HepG2 (cell line): ENCODE results near the gene CARTPT. TPM values are rescaled to one million over a fixed set of nuclear protein-coding genes. Genes with fewer than 3 reads are reported as not detected.

ENCODE experiments used
- BHLHE40 ChIP-seq: IDR thresholded peaks from 2 replicates; pipeline ENCODE4 v1.6.1; 2011; ENCODE audit warnings: low read length, improper control_type of control experiment
- CEBPB ChIP-seq: IDR thresholded peaks from 2 replicates; pipeline ENCODE4 v1.6.1; 2011; ENCODE audit warnings: low read depth, low read length, improper control_type of control experiment, borderline replicate concordance
- ETV5 ChIP-seq: IDR thresholded peaks from 2 replicates; pipeline ENCODE4 v1.6.1; 2018; ENCODE audit warnings: missing biosample characterization, missing genetic modification reagents, inconsistent platforms, borderline replicate concordance
- FOSL2 ChIP-seq: sonication (generic); formaldehyde crosslinking; IDR thresholded peaks from 2 replicates; pipeline ENCODE4 v1.4.0; 2020; ENCODE audit warnings: missing genetic modification reagents
- HNF4A ChIP-seq: sonication (generic); formaldehyde crosslinking; IDR thresholded peaks from 2 replicates; pipeline ENCODE4 v1.4.0; 2020; ENCODE audit warnings: missing genetic modification reagents
- HOXD1 ChIP-seq: sonication (generic); formaldehyde crosslinking; IDR thresholded peaks from 2 replicates; pipeline ENCODE4 v1.5.0; 2020; ENCODE audit warnings: missing genetic modification reagents
- NR2F6 ChIP-seq, 2 experiments: IDR thresholded peaks; 2 replicates each; pipeline ENCODE4 v1.6.1; 2016; ENCODE audit warnings: antibody characterized with exemption in 1 of 2, mild to moderate bottlenecking in 1 of 2
- PHF5A ChIP-seq: IDR thresholded peaks from one replicate; pipeline ENCODE4 v1.6.1; 2018; ENCODE audit warnings: low read depth, missing genetic modification reagents; ENCODE audit not compliant: unreplicated experiment
- RBM22 ChIP-seq: fragments of 200-400 bp; formaldehyde crosslinking; optimal IDR thresholded peaks from 2 replicates; pipeline ENCODE3; 2017; ENCODE audit warnings: mild to moderate bottlenecking, low read length, moderate library complexity
- SIN3B ChIP-seq: fragments of 150-350 bp; IDR thresholded peaks from 2 replicates; pipeline ENCODE4 v1.6.1; 2014; ENCODE audit warnings: low read length
- SRY ChIP-seq: sonication (generic); formaldehyde crosslinking; IDR thresholded peaks from 2 replicates; pipeline ENCODE4 v1.8.0; 2022; ENCODE audit warnings: mild to moderate bottlenecking, missing genetic modification reagents
- YY1 ChIP-seq: IDR thresholded peaks from 2 replicates; pipeline ENCODE4 v1.6.1; 2011; ENCODE audit warnings: low read length, low read depth, moderate library complexity, mild to moderate bottlenecking; ENCODE audit not compliant: insufficient read depth, insufficient replicate concordance
- ZNF264 ChIP-seq: sonication (generic); formaldehyde crosslinking; IDR thresholded peaks from 2 replicates; pipeline ENCODE4 v1.4.0; 2020; ENCODE audit warnings: missing genetic modification reagents
- ZNF670 ChIP-seq: sonication (generic); formaldehyde crosslinking; IDR thresholded peaks from 2 replicates; pipeline ENCODE4 v1.8.0; 2022; ENCODE audit warnings: mild to moderate bottlenecking, missing genetic modification reagents, borderline replicate concordance
- polyA plus RNA-seq, 8 experiments: library from polyadenylated mRNA; depleted of rRNA in 3 of 8; stranded (reverse) in 7 of 8; unstranded in 1 of 8; fragments of >200 nt; fragmentation: Illumina TruSeq in 4 of 8; extraction: Trizol in 4 of 8; gene quantifications; 2 replicates each; pipeline versions ENCODE4 v1.2.1 to v1.2.3, GENCODE V29; 2011 to 2016; ENCODE audit warnings: low read depth in 4 of 8, missing spikeins in 1 of 8, mixed read lengths in 1 of 8; ENCODE audit not compliant: insufficient read depth in 1 of 8
- total RNA-seq, 5 experiments: library from RNA; depleted of rRNA; stranded (reverse); fragments of >200 nt; fragmentation: Illumina TruSeq; extraction: Trizol; gene quantifications; 2 replicates each; pipeline ENCODE4 v1.2.3, GENCODE V29; 2016; ENCODE audit warnings: low read depth in 1 of 5
- TF ChIP-seq, protein P1 (sequence below): IDR thresholded peaks from 2 replicates; pipeline ENCODE4 v1.6.1; 2016; ENCODE audit warnings: mild to moderate bottlenecking, missing biosample characterization, missing genetic modification reagents
- TF ChIP-seq, protein P2 (sequence below): sonication (generic); formaldehyde crosslinking; IDR thresholded peaks from 2 replicates; pipeline ENCODE4 v1.4.0; 2020; ENCODE audit warnings: missing genetic modification reagents
- TF ChIP-seq, protein P3 (sequence below): IDR thresholded peaks from 2 replicates; pipeline ENCODE4 v1.6.1; 2016; ENCODE audit warnings: missing compliant biosample characterization, missing genetic modification reagents, borderline replicate concordance
- TF ChIP-seq, protein P4 (sequence below): sonication (generic); IDR thresholded peaks from 2 replicates; pipeline ENCODE4 v1.6.1; 2016; ENCODE audit warnings: low read depth, borderline replicate concordance
- TF ChIP-seq, protein P5 (sequence below): sonication (generic); formaldehyde crosslinking; IDR thresholded peaks from 2 replicates; pipeline ENCODE4 v1.8.1; 2023; ENCODE audit warnings: mild to moderate bottlenecking, moderate library complexity, missing genetic modification reagents
- TF ChIP-seq, protein P6 (sequence below): sonication (generic); formaldehyde crosslinking; IDR thresholded peaks from 2 replicates; pipeline ENCODE4 v1.8.1; 2023; ENCODE audit warnings: mild to moderate bottlenecking, missing genetic modification reagents, borderline replicate concordance

CARTPT gene
- total and polyA plus RNA-seq, 2 of the 13 experiments (the other 11 are each of a cell fraction or from before 2014, with no cell fraction given), result not detected

DNA sequence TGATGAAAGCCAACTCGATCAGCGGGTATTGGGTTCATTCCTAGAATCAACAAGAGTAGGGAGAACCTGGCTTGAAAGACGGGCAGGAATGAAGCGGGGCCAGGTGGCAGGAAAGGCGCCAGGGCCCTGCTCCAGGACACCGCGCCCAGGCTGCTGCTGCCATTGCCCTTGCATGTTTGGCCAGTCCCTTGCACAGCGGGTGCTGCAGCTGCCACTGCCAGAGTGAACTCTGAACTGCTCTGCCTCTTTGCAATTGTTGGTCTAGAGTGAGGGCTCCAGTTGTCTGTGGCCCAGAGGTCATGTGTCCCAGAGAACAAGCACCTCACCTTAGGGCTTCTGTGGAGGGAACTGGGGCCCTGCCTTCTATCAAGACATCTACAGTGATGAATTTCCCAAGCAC, 24.0 kb upstream of the CARTPT start (continued):
- TF ChIP-seq, protein P1, sequence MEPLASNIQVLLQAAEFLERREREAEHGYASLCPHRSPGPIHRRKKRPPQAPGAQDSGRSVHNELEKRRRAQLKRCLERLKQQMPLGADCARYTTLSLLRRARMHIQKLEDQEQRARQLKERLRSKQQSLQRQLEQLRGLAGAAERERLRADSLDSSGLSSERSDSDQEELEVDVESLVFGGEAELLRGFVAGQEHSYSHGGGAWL (CRISPR knock-in tag), result peak; percentile 48; the same call in 1 of the 2 replicates
- TF ChIP-seq HOXD1 (CRISPR knock-in tag), result no peak
- no peak for TF ChIP-seq RBM22
- peak; percentile 84 for TF ChIP-seq ZNF264 (CRISPR knock-in tag)
- TF ChIP-seq SIN3B, result no peak
- TF ChIP-seq, protein P2, sequence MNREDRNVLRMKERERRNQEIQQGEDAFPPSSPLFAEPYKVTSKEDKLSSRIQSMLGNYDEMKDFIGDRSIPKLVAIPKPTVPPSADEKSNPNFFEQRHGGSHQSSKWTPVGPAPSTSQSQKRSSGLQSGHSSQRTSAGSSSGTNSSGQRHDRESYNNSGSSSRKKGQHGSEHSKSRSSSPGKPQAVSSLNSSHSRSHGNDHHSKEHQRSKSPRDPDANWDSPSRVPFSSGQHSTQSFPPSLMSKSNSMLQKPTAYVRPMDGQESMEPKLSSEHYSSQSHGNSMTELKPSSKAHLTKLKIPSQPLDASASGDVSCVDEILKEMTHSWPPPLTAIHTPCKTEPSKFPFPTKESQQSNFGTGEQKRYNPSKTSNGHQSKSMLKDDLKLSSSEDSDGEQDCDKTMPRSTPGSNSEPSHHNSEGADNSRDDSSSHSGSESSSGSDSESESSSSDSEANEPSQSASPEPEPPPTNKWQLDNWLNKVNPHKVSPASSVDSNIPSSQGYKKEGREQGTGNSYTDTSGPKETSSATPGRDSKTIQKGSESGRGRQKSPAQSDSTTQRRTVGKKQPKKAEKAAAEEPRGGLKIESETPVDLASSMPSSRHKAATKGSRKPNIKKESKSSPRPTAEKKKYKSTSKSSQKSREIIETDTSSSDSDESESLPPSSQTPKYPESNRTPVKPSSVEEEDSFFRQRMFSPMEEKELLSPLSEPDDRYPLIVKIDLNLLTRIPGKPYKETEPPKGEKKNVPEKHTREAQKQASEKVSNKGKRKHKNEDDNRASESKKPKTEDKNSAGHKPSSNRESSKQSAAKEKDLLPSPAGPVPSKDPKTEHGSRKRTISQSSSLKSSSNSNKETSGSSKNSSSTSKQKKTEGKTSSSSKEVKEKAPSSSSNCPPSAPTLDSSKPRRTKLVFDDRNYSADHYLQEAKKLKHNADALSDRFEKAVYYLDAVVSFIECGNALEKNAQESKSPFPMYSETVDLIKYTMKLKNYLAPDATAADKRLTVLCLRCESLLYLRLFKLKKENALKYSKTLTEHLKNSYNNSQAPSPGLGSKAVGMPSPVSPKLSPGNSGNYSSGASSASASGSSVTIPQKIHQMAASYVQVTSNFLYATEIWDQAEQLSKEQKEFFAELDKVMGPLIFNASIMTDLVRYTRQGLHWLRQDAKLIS (CRISPR knock-in tag), result no peak
- TF ChIP-seq, protein P3, sequence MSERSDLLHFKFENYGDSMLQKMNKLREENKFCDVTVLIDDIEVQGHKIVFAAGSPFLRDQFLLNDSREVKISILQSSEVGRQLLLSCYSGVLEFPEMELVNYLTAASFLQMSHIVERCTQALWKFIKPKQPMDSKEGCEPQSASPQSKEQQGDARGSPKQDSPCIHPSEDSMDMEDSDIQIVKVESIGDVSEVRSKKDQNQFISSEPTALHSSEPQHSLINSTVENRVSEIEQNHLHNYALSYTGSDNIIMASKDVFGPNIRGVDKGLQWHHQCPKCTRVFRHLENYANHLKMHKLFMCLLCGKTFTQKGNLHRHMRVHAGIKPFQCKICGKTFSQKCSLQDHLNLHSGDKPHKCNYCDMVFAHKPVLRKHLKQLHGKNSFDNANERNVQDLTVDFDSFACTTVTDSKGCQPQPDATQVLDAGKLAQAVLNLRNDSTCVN (CRISPR knock-in tag), result peak; percentile 93; the same call in 1 of the 2 replicates
- TF ChIP-seq CEBPB, result 0 out of 2 replicates have a peak, but pooled peaks have one; percentile 26
- TF ChIP-seq, protein P4, sequence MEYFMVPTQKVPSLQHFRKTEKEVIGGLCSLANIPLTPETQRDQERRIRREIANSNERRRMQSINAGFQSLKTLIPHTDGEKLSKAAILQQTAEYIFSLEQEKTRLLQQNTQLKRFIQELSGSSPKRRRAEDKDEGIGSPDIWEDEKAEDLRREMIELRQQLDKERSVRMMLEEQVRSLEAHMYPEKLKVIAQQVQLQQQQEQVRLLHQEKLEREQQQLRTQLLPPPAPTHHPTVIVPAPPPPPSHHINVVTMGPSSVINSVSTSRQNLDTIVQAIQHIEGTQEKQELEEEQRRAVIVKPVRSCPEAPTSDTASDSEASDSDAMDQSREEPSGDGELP, result peak; percentile 68; the same call in 1 of the 2 replicates
- TF ChIP-seq NR2F6 (IDR thresholded peaks at IDR 0.05), result peak; percentile 73
- peak; percentile 89 for TF ChIP-seq NR2F6 (CRISPR knock-in tag; IDR thresholded peaks at IDR 0.05)
- peak; percentile 35; the same call in 1 of the 2 replicates for TF ChIP-seq FOSL2
- peak; percentile 83 for TF ChIP-seq YY1
- TF ChIP-seq HNF4A (CRISPR knock-in tag), result peak; percentile 98
- 0 out of 2 replicates have a peak, but pooled peaks have one; percentile 15 for TF ChIP-seq BHLHE40
- TF ChIP-seq ZNF670, result peak; percentile 58; the same call in 1 of the 2 replicates
- peak; percentile 29; the same call in 1 of the 2 replicates for TF ChIP-seq ETV5 (CRISPR knock-in tag)
- TF ChIP-seq, protein P5, sequence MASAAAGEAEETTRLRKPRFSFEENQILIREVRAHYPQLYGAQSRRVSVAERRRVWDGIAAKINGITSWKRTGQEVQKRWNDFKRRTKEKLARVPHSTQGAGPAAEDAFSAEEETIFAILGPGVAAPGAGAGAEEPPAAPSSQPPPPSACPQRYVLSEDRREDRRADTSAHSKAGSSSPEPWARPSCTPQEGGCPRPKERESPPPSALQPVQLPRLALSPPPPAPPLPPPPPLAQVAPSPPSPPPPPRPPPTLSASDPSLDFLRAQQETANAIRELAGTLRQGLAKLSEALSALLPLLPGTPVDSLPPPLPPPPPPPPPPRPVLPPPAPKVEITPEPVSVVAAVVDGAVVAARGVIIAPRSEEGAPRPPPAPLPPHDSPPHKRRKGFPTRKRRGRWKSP, result peak; percentile 60; the same call in 1 of the 2 replicates
- TF ChIP-seq SRY (CRISPR knock-in tag), result 0 out of 2 replicates have a peak, but pooled peaks have one; percentile 63
- TF ChIP-seq, protein P6, sequence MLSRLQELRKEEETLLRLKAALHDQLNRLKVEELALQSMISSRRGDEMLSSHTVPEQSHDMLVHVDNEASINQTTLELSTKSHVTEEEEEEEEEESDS (CRISPR knock-in tag), result no peak
- TF ChIP-seq PHF5A (CRISPR knock-in tag), result peak; percentile 41
